ENCODE results near the gene CRKL.

Gene CRKL

DNA sequence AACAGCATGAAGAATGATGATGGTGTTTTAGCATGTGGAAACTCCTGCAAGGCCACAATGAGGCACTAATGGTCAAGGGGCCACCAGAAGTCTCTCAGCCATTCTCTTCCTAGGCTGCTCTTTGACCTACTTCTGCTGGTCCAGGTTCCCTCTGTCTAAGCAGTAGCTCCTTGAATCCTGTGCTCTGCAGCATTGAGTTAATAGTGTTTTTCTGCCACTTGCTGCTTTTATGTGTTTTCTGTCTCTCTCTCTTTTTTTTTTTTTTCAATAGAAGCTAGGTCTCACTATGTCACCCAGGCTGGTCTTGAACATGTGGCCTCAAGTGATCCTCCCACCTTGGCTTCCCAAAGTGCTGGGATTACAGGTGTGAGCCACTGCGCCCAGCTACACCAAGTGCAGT, 29.8 kb downstream of the CRKL start:
- DNase-seq (ENCODE audit: low spot score) = no peak
- TF ChIP-seq, protein P1, sequence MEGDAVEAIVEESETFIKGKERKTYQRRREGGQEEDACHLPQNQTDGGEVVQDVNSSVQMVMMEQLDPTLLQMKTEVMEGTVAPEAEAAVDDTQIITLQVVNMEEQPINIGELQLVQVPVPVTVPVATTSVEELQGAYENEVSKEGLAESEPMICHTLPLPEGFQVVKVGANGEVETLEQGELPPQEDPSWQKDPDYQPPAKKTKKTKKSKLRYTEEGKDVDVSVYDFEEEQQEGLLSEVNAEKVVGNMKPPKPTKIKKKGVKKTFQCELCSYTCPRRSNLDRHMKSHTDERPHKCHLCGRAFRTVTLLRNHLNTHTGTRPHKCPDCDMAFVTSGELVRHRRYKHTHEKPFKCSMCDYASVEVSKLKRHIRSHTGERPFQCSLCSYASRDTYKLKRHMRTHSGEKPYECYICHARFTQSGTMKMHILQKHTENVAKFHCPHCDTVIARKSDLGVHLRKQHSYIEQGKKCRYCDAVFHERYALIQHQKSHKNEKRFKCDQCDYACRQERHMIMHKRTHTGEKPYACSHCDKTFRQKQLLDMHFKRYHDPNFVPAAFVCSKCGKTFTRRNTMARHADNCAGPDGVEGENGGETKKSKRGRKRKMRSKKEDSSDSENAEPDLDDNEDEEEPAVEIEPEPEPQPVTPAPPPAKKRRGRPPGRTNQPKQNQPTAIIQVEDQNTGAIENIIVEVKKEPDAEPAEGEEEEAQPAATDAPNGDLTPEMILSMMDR (conservative IDR thresholded peaks at IDR 0.05; ENCODE audit: low read depth) = no peak
- no peak overlapping the region for H3K27ac ChIP-seq
- ChIA-PET POLR2A (ENCODE audit: low non-redundant PET) (no interaction called here), CTCF (no interaction called here)

DNA sequence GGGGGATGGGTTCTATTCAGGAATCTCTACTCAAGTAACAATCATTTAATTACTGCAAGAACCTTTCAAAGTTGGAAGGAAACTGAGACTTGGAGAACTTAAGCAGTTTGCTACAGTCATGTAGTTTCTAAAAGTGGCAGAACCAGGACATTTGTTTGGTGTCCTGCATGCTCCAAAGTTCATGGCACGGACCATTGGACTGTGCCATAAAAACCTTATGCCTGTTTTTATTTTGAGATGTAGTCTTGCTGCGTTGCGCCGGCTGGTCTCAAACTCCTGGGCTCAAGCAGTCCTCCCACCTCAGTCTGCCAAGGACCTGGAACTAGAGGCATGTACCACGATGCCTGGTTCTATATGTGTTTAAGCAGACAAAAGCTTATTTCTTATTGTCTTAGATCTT, 31.2 kb downstream of the CRKL start:
- ChIA-PET POLR2A (ENCODE audit: low non-redundant PET) (no interaction called here), CTCF (no interaction called here)
- H3K27ac ChIP-seq = no peak overlapping the region
- DNase-seq (ENCODE audit: low spot score) = no peak
- TF ChIP-seq, protein P1 (conservative IDR thresholded peaks at IDR 0.05; ENCODE audit: low read depth) = no peak

DNA sequence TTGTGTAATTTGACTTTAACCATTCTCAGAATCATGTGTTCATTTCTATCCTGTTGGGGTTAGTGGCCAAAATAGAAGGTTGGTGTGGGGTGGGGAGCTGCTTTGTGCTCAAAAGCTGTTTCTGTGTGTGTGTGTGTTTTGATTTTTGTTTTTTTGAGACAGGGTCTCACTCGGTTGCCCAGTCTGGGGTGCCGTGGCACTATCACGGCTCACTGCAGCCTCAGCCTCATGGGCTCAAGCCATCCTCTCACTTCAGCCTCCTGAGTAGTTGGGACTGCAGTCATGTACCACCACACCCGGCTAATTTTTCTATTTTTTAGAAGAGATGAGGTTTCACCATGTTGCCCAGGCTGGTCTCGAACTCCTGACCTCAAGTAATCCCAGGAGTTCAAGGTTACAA, 31.8 kb downstream of the CRKL start:
- no peak for DNase-seq (ENCODE audit: low spot score)
- TF ChIP-seq, protein P1 (conservative IDR thresholded peaks at IDR 0.05; ENCODE audit: low read depth) = no peak
- peak overlapping the region; percentile 23; the same call in 1 of the 2 replicates for H3K27ac ChIP-seq
- CTCF ChIA-PET = no interaction called here
- POLR2A ChIA-PET (ENCODE audit: low non-redundant PET) = no interaction called here

DNA sequence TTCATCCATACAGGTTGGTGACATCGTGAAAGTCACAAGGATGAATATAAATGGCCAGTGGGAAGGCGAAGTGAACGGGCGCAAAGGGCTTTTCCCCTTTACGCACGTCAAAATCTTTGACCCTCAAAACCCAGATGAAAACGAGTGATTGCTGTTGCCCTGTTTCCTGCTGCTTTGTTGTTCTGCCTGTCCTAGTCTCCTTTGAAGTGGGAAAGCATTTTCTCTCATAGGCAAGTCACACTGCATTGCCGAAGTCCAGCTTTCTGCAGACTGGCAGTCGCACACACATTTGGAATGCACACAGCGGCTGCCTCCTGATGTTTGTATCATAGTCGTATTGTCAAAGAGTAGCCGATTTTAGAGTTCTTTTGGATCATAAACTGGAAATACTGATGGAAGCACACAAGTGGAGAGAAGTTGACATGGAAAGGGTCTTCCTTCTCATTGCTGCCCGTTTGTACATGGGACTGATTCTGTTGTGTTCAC, 32.5 kb downstream of the CRKL start:
- ChIA-PET CTCF (interaction anchor here (1.0 kb wide), 1 partner anchor 33 kb away, joined by 3 read pairs; the partner anchor contains the start of gene CRKL), POLR2A (ENCODE audit: low non-redundant PET) (no interaction called here)
- TF ChIP-seq, protein P1 (conservative IDR thresholded peaks at IDR 0.05; ENCODE audit: low read depth) = no peak
- DNase-seq (ENCODE audit: low spot score) = no peak
- peak overlapping the region; percentile 83 for H3K27ac ChIP-seq

DNA sequence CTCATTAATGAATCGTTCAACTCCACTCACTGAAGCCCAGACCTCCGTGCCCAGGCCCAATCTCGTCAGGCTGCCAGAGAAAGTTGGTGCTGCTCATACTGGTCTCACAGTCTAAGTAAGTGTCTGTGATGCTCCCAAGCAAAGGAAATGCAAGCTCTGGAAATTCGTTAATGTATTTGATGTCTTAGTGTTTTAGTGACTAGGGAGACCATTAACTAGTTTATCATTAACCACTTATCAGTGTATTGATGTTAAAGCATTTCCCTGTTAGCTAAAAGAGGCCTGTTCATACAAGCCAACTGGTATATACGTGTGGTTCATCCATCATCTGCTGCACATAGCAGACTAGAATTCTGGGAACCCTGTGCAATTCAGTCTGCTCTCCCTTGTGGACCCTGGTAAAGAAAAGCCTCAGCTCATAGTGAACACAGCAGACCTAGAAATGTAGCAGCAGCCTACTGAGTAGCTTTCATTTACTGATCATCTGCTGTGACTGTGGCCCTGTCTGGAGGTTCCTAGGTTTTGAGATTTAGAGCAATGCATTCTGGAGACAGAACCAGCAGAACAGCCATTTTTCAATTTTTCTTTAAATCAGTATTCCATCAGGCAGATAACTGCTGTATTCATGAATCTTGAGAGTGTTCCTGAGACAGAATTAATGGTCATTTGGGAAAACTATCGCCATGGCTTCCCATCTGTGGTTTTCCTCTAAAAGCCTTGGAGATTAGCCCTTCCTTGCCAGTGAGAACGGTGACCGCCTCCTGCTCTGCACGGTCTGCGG, 34.1 kb downstream of the CRKL start:
- ChIA-PET POLR2A (ENCODE audit: low non-redundant PET) (interaction anchor here (0.5 kb wide), 1 partner anchor 106 kb away, joined by 8 read pairs; no protein-coding TSS in a partner anchor), CTCF (no interaction called here)
- TF ChIP-seq, protein P1 (conservative IDR thresholded peaks at IDR 0.05; ENCODE audit: low read depth) = no peak
- DNase-seq (ENCODE audit: low spot score) = no peak
- H3K27ac ChIP-seq = peak overlapping the region; percentile 94

DNA sequence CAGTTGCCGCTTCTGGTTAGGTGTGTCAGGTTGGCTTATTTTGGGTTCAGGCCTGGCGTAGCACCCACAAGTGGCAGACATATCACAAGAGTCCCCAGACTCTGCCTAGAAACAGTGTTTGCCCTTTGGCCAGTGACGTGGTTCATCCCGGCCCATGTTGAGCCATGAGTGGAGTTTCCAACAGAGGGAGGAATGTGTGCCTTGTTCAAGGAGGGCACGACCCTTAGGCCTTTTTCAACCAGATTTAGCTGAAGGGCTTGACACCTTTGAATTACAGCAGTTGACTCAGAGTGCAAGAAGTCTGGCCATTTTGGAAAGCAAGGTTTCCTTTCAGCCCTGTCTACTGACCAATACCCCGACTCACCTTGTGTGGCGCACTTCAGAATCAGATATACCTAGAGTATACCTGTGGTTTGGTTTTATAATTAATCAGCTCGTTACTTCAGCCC, 34.7 kb downstream of the CRKL start:
- peak overlapping the region; percentile 94 for H3K27ac ChIP-seq
- DNase-seq (ENCODE audit: low spot score) = no peak
- ChIA-PET CTCF (no interaction called here), POLR2A (ENCODE audit: low non-redundant PET) (no interaction called here)
- TF ChIP-seq, protein P1 (conservative IDR thresholded peaks at IDR 0.05; ENCODE audit: low read depth) = no peak
